Measurements from ENCODE around the gene ZNF287. TPM values are rescaled to one million over a fixed set of nuclear protein-coding genes. Genes with fewer than 3 reads are reported as not detected.

Gene ZNF287
- total RNA-seq, 1 experiment from 2014 or later: 4.3 TPM

GRCh38 chr17:16504984-16505383, 64.0 kb downstream of the ZNF287 start:
- intact Hi-C loops (cut with micrococcal nuclease; ENCODE audit: unreplicated experiment): no loop called here
- CTCF ChIA-PET: no interaction called here
- POLR2A ChIA-PET (ENCODE audit: unreplicated experiment): no interaction called here

More at GRCh38 chr17:16504984-16505383, 64.0 kb downstream of the ZNF287 start:
- TF ChIP-seq EZH2 (IDR thresholded peaks at IDR 0.05; ENCODE audit: low read depth) (no peak), CTCF (conservative IDR thresholded peaks at IDR 0.05) (no peak)
- H3K27ac ChIP-seq: no peak overlapping the region
- no peaks in the 10 kb centered on the region for H3F3A ChIP-seq (ENCODE audit: insufficient read depth, low read depth)
- no peaks in the 10 kb centered on the region for H3K27me3 ChIP-seq (ENCODE audit: insufficient read depth, low read depth)
- H2AFZ ChIP-seq: no peak overlapping the region
- no peaks in the 10 kb centered on the region for H3K36me3 ChIP-seq (ENCODE audit: low read depth)
- H3K9me3 ChIP-seq (ENCODE audit: insufficient read depth, low read depth): no peaks in the 10 kb centered on the region
- no peaks in the 10 kb centered on the region for H3K79me2 ChIP-seq (ENCODE audit: low read depth)
- DNase-seq: no peak
- H4K20me1 ChIP-seq (ENCODE audit: insufficient read depth): no peaks in the 10 kb centered on the region
- no peak overlapping the region for H3K4me2 ChIP-seq
- H3K9me2 ChIP-seq (ENCODE audit: insufficient read depth): no peaks in the 10 kb centered on the region
- H3K4me3 ChIP-seq: no peak overlapping the region
- no TSS peak for BruUV-seq (replicated peaks)
- no peaks in the 10 kb centered on the region for H3K4me1 ChIP-seq (replicated peaks; ENCODE audit: insufficient read depth)

Other genes starting within 250 kb of the ZNF287 start
- gene CENPV, start 215.7 kb downstream of the ZNF287 start, total RNA-seq (2021): 12.6 and 18.1 TPM in 2 replicates
- gene UBB, start 188.1 kb downstream of the ZNF287 start, total RNA-seq (2021): 2,044 and 2,361 TPM in 2 replicates
- gene TRPV2, start 153.6 kb downstream of the ZNF287 start, total RNA-seq (2021): 3.1 and 5.3 TPM in 2 replicates
- gene LRRC75A, start 77.0 kb downstream of the ZNF287 start, total RNA-seq (2021): 14.0 and 15.8 TPM in 2 replicates
- gene ZNF624, start 84.6 kb upstream of the ZNF287 start, total RNA-seq (2021): 6.5 and 7.2 TPM in 2 replicates
- 3.6 and 5.5 TPM in 2 replicates for gene CCDC144A, start 121.0 kb upstream of the ZNF287 start, total RNA-seq (2021)

Data from PC-9 (cell line).